GM12878 (cell line): ENCODE measurements around the gene MAPK8IP3.

Source experiments
- CHD2 ChIP-seq: IDR thresholded peaks from 2 replicates; pipeline ENCODE4 v1.6.1; 2011; ENCODE audit warnings: low read depth, low read length, improper control_type of control experiment, borderline replicate concordance
- EP300 ChIP-seq, 2 experiments: fragments of 150-350 bp in 1 of 2; IDR thresholded peaks; 2 replicates each; pipeline ENCODE4 v1.6.1; 2011 to 2012; ENCODE audit warnings: low read depth in 2 of 2, low read length in 2 of 2, borderline replicate concordance in 1 of 2, improper control_type of control experiment in 1 of 2, inconsistent platforms in 1 of 2; ENCODE audit not compliant: control insufficient read depth in 1 of 2
- EZH2 ChIP-seq: IDR thresholded peaks from 2 replicates; pipeline ENCODE4 v1.6.1; 2012; ENCODE audit warnings: low read depth, mild to moderate bottlenecking, control low read depth, inconsistent platforms, low read length, borderline replicate concordance; ENCODE audit not compliant: control insufficient read depth
- MYC ChIP-seq: IDR thresholded peaks from 2 replicates; pipeline ENCODE4 v1.6.1; 2011; ENCODE audit warnings: mild to moderate bottlenecking, low read length, moderate library complexity, inconsistent platforms; ENCODE audit not compliant: insufficient read depth, insufficient replicate concordance, insufficient read length, severe bottlenecking
- POU2F2 ChIP-seq: IDR thresholded peaks from 3 replicates; pipeline ENCODE4 v1.6.1; 2011; ENCODE audit warnings: low read depth, mild to moderate bottlenecking, low read length, borderline replicate concordance
- TF ChIP-seq, protein P1 (sequence below), 3 experiments: IDR thresholded peaks in 2 of 3; conservative IDR thresholded peaks in 1 of 3; 2 replicates each; pipeline ENCODE4 v1.5.1; 2011; ENCODE audit warnings: low read depth in 3 of 3, low read length in 3 of 3, mild to moderate bottlenecking in 3 of 3, control low read depth in 2 of 3, moderate library complexity in 2 of 3, inconsistent platforms in 1 of 3, mixed read lengths in 1 of 3; ENCODE audit not compliant: control insufficient read depth in 2 of 3, insufficient read depth in 1 of 3; ENCODE audit errors: extremely low read depth in 1 of 3
- TF ChIP-seq, protein P2 (sequence below): IDR thresholded peaks from 2 replicates; pipeline ENCODE4 v1.6.1; 2011; ENCODE audit warnings: low read depth, mild to moderate bottlenecking, low read length, moderate library complexity, borderline replicate concordance; ENCODE audit errors: extremely low read depth
- TF ChIP-seq, protein P3 (sequence below): fragments of 450-650 bp; IDR thresholded peaks from 2 replicates; pipeline ENCODE4 v1.6.1; 2017; ENCODE audit warnings: mild to moderate bottlenecking, moderate library complexity

DNA sequence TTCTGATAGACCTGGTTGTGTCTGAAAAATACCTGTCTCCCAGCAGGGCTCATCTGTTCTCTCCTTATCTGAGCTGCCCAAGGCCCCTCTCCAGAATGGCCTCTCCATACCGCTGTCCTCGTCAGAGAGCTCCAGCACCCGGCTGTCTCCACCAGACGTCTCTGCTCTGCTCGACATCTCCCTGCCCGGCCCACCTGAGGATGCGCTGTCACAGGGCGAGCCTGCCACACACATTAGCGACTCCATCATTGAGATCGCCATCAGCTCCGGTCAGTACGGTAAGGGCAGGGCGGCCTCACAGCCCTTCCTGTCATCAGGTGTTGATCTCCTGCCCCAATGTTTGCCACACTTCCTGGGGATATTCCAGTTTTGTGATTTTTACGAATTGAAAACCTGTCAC lies 38.1 kb upstream of the MAPK8IP3 start:
- TF ChIP-seq MYC = no peak
- TF ChIP-seq EZH2 = no peak
- TF ChIP-seq CHD2 = no peak
- TF ChIP-seq, protein P1, sequence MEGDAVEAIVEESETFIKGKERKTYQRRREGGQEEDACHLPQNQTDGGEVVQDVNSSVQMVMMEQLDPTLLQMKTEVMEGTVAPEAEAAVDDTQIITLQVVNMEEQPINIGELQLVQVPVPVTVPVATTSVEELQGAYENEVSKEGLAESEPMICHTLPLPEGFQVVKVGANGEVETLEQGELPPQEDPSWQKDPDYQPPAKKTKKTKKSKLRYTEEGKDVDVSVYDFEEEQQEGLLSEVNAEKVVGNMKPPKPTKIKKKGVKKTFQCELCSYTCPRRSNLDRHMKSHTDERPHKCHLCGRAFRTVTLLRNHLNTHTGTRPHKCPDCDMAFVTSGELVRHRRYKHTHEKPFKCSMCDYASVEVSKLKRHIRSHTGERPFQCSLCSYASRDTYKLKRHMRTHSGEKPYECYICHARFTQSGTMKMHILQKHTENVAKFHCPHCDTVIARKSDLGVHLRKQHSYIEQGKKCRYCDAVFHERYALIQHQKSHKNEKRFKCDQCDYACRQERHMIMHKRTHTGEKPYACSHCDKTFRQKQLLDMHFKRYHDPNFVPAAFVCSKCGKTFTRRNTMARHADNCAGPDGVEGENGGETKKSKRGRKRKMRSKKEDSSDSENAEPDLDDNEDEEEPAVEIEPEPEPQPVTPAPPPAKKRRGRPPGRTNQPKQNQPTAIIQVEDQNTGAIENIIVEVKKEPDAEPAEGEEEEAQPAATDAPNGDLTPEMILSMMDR (IDR thresholded peaks at IDR 0.05 in 2 of 3, conservative IDR thresholded peaks at IDR 0.05 in 1 of 3; ENCODE audit: control insufficient read depth in 2 of 3, extremely low read depth in 1 of 3, insufficient read depth in 1 of 3, low read depth in 3 of 3, low read length in 3 of 3) = no peak
- TF ChIP-seq EP300 (IDR thresholded peaks at IDR 0.05; ENCODE audit: borderline replicate concordance in 1 of 2, control insufficient read depth in 1 of 2, low read depth in 2 of 2, low read length in 2 of 2) = no peak
- TF ChIP-seq, protein P2, sequence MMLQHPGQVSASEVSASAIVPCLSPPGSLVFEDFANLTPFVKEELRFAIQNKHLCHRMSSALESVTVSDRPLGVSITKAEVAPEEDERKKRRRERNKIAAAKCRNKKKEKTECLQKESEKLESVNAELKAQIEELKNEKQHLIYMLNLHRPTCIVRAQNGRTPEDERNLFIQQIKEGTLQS = no peak
- TF ChIP-seq, protein P3, sequence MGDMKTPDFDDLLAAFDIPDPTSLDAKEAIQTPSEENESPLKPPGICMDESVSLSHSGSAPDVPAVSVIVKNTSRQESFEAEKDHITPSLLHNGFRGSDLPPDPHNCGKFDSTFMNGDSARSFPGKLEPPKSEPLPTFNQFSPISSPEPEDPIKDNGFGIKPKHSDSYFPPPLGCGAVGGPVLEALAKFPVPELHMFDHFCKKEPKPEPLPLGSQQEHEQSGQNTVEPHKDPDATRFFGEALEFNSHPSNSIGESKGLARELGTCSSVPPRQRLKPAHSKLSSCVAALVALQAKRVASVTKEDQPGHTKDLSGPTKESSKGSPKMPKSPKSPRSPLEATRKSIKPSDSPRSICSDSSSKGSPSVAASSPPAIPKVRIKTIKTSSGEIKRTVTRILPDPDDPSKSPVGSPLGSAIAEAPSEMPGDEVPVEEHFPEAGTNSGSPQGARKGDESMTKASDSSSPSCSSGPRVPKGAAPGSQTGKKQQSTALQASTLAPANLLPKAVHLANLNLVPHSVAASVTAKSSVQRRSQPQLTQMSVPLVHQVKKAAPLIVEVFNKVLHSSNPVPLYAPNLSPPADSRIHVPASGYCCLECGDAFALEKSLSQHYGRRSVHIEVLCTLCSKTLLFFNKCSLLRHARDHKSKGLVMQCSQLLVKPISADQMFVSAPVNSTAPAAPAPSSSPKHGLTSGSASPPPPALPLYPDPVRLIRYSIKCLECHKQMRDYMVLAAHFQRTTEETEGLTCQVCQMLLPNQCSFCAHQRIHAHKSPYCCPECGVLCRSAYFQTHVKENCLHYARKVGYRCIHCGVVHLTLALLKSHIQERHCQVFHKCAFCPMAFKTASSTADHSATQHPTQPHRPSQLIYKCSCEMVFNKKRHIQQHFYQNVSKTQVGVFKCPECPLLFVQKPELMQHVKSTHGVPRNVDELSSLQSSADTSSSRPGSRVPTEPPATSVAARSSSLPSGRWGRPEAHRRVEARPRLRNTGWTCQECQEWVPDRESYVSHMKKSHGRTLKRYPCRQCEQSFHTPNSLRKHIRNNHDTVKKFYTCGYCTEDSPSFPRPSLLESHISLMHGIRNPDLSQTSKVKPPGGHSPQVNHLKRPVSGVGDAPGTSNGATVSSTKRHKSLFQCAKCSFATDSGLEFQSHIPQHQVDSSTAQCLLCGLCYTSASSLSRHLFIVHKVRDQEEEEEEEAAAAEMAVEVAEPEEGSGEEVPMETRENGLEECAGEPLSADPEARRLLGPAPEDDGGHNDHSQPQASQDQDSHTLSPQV = no peak
- no peak for TF ChIP-seq POU2F2
